Activated naive CD4-positive, alpha-beta T cell (primary cell): Measurements from ENCODE around the gene YPEL2.
"Not testable (repeated sequence)": the region's sequence is repeated elsewhere in the genome, so short reads cannot be mapped to it uniquely, and the experiment has no call there.

ENCODE experiments used
- DNase-seq, 4 experiments: peaks; one replicate each; lab custom pipeline; 2025; lab: John Stamatoyannopoulos, UW

YPEL2 gene

DNA sequence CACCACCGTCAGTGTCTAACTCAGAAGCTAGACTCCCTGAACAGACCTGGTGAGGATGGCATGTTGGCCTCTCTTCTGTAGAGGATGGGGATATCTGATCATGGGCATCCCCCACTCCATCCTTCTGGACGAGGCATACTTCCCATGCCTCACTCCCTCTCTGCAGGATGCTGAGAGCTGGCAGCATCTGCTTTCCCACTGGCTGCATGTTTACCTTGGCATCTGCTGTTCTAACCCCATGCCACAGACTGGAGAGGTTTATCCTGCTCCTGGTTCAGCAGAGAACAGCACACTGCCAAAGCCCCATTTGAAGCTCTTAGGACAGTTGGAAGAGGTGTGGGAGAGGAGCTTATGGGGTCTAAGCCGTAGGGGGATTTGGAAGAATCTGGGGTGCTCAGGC is 46.0 kb downstream of the YPEL2 start:
- no peak for DNase-seq

DNA sequence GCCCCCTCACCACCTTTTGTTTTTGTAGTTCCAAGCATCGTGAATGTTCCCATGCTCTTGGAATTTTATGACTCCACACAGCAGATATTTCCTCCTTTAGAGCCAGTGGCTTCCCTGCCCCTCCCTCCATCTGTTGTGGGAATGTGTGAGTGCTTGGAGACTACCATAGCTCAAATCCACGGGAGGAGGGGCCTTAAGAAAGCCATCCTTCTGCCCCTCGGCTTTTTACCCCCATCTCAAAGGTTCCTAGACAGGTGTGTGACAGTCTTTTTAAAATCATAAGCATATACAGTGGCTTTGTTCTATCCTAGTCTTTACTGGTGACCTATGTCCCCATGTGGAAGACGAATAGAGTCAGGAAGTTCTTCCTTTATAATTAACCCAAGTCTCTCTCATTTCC is 47.2 kb downstream of the YPEL2 start:
- no peak for DNase-seq

DNA sequence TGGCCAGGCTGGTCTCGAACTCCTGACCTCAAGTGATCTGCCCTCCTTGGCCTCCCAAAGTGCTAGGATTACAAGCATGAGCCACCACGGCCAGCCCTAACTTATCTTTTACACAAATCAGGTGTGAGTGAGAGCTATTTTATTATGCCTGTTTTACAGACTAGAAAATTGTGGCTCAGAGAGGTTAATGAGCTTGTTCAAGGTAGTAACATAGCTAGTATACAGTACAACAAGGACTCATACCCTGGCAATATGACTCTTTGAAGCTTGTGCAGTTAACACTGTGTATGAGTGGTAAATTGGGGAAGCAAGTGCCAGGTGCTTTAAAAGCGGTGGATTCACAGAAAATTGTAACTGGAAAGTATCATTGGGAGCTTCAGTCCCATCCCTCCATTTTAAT is 49.0 kb downstream of the YPEL2 start:
- DNase-seq: no peak

DNA sequence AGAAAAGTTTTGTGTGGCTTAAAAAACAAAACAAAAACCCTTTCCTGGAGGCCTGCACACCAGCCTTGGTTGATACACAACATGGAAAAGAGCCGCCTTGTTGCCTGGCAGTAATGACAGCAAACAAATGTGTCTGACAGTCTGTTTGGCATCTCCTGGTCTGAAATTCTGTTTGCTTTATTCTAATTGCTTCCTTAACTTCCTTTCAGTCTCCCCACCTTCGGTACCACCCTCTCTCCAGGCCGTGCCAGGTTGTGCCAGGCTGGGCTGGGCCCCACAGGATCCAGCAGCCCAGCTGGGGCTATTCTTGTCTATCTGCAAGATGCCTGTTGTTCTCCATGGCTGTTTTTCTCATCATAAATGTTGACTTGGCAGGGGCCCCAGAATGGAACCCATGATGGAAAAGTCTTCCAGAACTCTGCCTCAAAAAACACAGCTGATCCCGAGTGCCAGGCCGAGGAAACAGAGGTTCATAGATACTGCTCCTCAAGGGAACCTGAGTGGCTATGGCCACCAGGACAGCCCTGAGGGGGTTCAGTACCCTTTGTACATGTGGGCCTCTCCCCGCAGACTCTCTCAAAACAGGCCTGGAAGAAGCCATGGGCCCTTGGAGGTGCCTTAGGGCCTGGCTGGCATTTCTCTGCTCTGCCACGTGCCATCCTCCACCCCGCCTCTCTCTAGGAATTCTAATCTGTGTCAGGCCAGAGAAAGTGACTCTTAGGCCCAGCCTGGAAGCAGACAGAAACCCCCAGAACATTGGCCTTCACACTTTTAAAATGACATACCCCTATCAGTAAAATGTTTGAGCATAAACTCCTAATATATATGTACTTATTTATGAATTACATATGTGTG is 50.5 kb downstream of the YPEL2 start:
- DNase-seq: no peak

DNA sequence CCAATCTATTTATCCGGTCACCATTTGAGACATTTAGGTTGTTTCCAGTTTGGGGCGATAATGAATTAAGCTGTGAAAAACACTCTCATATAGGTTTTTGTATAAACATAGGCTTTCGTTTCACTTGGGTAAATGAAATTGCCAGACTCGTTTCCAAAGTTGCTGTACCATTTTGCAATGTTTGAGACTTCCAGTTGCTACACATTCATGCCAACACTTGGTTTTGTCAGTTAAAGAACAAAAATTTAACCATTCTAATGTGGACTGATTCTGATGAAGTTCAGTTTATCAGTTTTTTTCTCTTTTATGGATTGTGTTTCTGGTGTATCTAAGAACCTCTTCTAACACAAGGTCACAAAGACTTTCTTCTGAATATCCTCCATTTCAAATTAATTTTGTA is 52.4 kb downstream of the YPEL2 start:
- no peak for DNase-seq

DNA sequence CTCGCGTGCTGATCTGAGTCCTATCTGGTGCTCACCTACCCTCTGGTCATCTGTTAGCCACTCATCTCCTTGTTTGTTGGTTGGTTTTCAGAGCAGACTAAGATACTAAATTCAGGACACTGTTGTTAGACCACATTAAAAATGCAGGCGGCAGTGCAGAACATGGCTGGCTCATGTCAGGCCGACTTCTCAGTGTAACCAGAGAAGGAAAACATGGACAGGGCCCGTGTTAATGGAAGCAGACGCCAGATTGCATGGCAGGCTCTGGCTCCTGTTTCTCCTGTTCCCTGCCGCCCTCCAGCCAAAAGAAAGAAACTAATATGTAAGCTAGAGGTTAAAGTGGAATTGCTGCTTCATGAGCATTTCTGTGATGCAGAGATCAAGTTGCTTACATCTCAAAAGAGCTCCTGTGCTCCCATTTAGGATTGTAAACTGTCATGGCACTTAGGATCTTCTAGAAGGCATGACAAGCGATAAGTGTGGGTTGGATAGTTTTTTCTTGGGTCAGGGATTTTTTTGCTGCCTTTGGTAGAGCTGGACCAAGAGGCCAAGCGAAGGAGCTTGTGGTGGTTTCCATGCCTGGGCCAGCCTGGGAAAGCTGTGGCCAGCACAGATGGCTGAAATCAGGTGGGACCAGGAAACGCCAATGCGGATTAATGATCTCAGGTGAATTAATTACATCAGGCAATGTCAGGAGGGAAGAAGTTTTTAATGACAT is 56.1 kb downstream of the YPEL2 start:
- DNase-seq: no peak

DNA sequence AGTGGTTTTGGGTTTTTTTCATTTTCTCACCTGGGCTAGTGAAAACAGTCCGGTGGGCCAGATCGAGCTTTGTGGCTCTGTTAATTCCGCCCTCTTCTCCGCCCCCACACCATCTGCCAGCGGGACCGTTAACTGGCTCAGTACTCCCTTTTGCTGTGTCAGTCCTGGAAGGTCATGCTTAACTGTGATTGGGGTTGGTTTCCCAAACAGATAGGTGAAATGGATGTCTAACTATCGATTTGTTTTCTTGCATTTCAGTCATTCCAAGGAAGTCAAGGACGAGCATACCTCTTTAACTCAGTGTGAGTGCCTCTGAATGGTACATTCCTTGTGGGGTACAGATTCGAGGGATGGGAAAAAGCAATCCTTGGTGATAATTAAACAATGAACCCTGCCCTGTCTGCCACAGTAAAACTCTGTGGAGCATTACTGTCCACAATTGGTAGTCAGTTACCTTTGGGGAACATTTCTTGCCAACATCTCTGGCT is 56.7 kb downstream of the YPEL2 start:
- DNase-seq: no peak

DNA sequence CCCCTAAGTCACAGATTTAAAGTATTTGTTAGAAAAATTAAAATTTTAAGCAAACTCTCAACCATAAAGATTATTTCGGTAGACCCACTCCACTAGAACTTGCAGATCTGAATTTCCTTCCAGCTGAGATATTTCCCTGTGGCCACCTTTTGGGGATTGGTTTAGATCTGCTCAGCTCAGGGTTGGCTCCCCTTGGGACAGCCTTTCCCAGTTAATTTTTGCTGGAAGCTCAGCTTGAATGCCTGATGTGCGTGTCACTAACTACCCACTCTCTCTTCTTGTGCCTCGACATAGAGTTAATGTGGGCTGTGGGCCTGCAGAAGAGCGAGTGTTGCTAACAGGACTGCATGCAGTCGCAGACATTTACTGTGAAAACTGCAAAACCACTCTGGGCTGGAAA is 57.6 kb downstream of the YPEL2 start:
- no peak for DNase-seq

DNA sequence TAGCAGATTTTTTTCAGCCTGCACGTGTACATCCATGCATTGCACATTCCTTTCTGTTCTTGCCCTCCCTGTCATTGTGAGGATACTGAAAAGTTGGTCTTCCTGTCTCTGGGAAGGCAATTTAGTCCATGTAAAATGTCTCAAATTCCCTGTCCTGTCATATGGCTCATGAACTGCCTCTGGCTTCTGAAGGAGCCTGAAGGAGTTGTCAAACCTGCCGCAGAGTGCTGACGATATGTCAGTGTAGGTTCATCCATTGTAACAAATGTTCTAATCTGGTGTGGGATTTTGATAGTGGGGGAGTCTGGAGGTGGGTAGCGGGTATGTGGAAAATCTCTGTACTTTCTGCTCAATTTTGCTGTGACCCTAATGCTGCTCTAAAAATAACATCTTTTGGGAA is 59.6 kb downstream of the YPEL2 start:
- DNase-seq: no peak

DNA sequence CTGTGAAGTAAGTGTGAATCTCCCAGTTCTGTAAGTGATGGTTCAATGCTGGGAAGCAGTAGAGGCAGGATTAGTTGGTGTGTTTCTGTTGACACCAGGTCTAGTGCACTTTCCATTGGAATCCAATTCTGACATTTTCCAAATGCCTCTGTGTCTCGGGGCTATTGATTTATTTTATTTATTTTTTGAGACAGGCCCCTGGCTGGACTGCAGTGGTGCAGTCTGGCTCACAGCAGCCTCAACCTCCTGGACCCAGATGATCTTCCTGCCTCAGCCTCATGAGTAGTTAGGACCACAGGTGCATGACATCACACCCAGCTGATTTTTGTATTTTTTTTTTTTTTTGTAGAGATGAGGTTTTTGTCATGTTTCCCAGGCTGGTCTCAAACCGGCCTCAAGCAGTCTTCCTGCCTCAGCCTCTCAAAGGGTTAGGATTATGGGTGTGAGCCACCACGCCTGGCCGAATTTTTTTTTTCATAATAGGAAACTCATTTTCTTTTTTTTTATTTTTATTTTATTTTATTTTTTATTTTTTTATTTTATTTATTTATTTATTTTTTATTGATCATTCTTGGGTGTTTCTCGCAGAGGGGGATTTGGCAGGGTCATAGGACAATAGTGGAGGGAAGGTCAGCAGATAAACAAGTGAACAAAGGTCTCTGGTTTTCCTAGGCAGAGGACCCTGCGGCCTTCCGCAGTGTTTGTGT is 61.7 kb downstream of the YPEL2 start:
- DNase-seq: no peak

DNA sequence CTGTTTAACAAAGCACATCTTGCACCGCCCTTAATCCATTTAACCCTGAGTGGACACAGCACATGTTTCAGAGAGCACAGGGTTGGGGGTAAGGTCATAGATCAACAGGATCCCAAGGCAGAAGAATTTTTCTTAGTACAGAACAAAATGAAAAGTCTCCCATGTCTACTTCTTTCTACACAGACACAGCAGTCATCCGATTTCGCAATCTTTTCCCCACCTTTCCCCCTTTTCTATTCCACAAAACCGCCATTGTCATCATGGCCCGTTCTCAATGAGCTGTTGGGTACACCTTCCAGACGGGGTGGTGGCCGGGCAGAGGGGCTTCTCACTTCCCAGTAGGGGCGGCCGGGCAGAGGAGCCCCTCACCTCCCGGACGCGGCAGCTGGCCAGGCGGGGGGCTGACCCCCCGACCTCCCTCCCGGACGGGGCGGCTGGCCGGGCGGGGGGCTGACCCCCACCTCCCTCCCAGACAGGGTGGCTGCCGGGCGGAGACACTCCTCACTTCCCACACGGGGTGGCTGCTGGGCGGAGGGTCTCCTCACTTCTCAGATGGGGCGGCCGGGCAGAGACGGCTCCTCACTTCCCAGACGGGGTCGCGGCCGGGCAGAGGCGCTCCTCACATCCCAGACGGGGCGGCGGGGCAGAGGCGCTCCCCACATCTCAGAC is 62.4 kb downstream of the YPEL2 start:
- DNase-seq: not testable (repeated sequence)

DNA sequence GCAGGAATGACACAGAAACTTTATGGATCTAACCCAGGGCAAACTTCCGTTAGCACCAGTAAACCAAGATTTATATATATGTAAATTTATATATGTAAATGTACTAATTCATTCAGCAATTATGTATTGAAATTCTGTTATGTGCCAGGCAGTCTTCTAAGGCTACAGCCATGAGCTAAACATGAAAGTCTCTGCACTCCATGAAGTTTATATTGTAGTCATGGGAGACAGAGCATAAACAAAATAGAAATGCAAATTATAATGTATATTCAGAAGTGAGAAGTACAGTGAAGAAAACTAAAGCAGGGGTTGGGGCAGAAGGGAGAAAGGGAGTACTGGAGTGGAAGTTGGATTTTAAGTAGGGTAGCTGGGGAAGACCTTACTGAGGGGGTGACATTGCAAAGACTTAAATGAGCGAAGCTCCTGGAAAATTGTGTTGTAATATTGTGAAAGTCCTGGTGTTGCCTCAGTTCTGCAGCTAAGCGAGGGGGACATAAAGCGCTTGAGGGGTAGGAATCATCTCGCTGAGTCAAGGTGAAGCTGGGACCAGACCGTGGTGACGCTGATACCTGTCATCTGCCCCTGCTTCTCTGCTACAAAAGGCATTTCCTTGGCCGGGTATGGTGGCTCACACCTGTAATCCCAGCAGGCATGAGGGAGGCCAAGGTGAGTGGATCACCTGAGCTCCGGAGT is 64.8 kb downstream of the YPEL2 start:
- no peak for DNase-seq

DNA sequence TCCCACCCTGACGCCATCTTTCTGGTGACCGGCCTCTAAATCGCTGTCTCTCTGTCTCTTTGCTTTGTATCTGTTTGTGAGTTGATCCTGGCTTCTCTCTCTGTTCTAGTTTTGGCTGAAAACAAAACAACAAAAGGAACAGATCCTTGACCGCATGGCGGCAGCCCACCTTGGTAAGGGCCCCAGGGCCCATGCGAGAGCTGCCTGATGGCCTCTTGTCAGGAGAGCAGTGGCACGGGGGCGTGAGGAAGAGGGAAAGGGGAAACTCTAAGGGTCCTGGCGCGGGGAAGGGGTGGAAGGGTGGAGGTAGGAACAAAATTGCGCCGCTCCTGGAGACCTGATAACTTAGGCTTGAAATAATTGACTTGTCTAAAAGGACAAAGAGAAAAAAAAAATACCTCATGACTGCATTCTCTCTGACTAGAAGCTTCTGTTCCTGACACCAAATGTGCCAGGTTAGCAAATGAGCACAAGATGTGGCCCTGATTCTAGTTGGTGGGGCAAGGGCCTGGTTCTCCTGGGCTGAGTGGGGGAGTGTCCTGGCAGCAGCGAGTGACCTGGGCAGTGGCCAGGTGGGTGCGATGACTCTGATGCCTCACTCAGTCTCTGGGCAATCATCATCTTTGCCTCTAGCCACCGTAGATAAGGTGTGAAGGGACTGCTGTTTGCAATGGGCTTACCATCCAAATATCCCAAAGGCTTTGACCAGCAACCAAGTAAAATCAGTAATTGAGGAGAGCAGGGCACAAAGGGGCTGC is 66.0 kb downstream of the YPEL2 start:
- DNase-seq: no peak

DNA sequence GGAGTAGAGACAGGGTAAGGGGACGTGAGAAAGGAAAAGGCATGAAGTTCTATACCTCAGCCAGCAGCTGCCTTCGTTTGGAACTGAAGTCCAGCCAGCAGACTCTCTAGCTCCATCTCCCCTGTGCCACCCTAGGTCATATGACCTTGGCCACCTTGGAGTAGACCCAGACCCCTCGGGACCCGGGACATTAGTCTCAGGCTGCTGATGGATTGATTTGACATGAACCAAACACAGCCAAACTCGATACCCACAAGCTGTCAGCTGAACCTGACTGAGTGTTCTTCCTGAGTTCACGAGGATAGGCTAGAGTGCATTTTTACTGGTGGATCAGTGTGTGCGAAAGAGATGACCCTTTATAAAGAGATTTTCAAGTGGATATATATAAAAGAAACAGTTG is 68.5 kb downstream of the YPEL2 start:
- DNase-seq: no peak

DNA sequence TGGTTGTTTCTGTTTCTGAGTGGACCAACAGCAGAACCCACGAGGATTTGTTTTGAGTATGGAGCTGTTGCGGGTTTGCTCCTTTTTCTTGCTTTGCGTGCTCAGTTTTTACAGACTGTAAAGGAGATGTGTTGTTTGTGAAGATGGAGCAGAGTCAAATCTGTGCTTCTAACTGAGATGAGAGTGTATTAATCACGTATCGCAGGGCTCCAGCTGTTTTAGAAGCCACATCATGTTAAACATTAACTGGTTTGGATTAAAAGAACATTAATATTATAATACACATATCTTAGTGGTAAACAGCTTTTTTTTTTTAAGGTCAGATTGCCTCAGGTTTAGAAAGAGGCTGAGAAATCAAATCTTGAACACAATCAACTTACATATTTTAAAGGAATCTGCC is 69.4 kb downstream of the YPEL2 start:
- DNase-seq: no peak

DNA sequence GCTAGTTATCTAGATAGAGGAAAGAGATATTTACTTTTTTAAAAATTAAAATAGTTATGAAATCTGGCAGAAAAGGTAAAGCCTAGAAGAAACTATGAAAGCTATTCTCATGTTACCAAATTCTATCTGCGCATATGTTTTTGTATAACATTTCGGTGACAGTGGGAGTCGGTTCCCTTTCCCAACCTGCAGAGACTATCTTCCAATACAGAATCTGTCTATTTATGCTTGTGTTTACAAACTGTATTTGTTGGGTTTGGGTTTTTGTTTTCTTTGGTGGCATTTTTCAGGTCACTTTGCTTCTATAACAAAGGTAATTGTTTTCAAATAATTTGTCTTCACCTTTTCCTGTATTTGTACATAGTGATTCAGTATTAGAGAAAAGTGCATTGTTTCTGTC is 69.8 kb downstream of the YPEL2 start:
- DNase-seq: no peak

DNA sequence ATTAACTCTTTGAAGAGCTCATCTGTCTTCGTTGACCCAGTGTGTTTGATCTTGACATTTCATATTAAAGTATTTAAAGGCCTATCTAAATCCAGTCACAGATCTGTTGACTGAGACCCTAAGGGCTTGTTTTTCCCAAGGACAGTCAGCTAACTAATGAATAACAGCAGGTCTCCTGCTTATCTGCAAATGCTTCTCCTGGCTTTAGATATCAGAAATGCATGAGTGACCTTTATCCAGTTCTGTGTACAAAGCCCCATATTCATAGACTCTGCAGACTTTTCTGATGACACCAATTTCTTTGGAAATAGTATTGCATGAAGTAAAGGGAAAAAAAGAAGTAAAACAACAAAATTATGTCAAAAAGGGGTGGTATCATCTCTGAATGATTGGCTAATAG is 70.3 kb downstream of the YPEL2 start:
- no peak for DNase-seq

DNA sequence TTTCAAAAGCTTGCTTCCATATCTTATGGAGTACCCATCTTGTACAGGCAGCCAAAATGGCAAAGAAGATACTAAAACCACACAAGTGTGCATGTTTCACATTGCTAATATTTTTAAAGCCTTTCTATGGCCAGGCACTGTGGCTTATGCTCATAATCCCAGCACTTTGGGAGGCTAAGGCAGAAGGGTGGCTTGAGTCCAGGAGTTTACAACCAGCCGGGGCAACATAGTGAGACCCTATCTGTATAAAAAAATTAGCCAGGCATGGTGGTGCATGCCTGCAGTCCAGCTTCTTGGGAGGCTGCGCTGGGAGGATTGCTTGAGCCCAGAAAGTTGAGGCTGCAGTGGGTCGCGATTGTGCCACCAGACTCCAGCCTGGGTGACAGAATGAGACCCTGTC is 71.3 kb downstream of the YPEL2 start:
- no peak for DNase-seq

DNA sequence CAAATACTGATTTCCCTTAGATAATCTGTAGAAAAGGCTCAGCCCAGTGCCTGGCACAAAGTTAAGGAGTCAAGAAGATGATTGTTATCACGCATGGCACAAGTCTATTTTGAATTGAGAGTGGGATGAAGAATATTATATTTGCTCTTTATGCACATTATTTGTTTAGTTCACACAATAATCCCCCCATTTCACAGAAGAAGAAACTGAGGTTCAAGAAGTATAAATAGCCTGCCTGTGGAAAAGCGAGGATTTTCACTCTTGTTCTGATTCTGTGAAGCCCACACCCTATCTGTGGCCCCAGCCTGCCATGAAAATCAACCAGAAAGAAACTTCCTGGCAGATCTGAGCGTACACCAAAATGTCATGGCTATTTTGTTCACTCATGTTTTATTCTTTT is 73.0 kb downstream of the YPEL2 start:
- no peak for DNase-seq

DNA sequence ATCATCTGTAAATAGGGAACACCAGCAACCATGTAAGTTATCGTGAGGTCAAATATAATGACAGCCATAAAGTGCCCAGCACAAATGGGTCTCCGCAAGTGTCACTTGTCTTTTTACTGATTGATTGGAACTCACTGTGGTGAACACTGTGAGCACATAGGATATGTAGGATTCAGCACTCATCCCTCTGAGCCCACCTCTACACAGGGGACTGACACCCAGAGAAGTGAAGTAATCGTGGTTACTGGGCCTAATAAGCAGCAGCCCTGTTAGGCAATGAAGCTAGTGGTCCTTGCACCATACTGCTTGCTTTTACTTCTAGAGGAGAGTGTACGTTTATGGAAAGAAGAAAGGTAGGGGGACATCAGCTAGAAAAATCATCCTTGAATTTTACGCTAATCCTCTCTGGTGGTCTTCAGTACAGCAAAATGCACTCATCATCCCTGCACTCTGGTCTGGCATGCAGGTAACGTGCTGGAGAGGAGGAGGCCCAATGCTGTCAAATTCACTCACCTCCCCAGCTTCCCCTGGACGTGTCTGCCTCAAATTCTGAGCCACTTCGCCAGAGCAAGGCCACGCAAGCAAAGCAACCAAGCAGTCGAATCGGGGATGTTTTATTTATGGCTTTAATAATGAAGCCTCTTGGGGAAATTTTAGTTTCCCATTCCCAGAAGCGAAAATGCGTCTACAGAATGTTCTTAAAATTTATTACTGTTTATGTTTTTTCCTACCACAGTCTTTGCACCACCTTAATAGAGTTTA is 74.7 kb downstream of the YPEL2 start:
- DNase-seq: no peak
